Measurements from ENCODE around the gene TMEM233.

DNA sequence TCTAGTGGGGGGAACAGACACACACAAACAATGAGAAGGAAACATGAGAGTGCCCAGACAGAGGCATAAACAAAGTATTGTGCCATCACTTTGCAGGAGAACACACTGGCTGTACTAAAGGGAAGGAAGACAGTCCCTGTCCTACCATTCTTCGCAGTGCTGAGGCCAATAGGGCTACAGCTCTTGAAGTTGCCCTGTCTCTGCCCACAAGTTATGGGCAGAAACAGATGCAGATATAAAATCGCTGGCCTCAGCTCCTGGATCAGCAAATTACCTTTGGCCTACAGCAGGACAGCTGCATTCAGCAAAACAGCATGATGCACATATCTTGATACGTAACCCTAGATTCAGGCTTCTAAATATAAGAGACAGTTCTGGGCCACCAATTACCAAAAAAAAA lies 51.4 kb downstream of the TMEM233 start:
- TF ChIP-seq POLR2A (IDR thresholded peaks at IDR 0.05): no peak
- TF ChIP-seq, protein P1, sequence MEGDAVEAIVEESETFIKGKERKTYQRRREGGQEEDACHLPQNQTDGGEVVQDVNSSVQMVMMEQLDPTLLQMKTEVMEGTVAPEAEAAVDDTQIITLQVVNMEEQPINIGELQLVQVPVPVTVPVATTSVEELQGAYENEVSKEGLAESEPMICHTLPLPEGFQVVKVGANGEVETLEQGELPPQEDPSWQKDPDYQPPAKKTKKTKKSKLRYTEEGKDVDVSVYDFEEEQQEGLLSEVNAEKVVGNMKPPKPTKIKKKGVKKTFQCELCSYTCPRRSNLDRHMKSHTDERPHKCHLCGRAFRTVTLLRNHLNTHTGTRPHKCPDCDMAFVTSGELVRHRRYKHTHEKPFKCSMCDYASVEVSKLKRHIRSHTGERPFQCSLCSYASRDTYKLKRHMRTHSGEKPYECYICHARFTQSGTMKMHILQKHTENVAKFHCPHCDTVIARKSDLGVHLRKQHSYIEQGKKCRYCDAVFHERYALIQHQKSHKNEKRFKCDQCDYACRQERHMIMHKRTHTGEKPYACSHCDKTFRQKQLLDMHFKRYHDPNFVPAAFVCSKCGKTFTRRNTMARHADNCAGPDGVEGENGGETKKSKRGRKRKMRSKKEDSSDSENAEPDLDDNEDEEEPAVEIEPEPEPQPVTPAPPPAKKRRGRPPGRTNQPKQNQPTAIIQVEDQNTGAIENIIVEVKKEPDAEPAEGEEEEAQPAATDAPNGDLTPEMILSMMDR (IDR thresholded peaks at IDR 0.05): no peak

Data from Peyer's patch (tissue), 4 donors.